GM12873 (cell line): ENCODE measurements around the gene YJU2.

Source experiments
- CTCF ChIP-seq: IDR thresholded peaks from 2 replicates; pipeline ENCODE4 v1.5.1; 2012; ENCODE audit warnings: low read depth, mild to moderate bottlenecking, moderate library complexity, low read length, control low read depth; ENCODE audit not compliant: insufficient read depth; ENCODE audit errors: missing control alignments

Gene YJU2

GRCh38 chr19:4316956-4317355, 70.1 kb downstream of the YJU2 start:
- TF ChIP-seq CTCF = no peak

DNA sequence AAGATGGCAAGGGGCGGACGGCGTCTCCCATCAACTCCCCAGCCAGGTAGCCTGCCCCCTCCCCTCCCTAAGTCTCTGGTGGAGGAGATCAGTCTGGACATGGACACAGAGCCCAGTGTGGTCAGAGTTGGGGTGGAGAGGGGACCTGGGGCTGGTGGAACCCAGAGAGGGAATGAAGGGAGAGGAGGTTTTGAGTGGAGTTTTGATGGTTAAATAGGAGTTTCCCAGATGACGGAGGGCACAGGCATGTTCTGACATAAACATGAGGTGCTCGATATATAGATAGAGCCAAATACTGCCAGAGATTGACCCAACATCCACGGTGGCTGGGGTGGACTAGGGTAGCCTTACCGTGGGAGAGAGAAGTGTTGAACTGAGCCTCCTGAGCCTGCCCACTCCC, 71.6 kb downstream of the YJU2 start:
- no peak for TF ChIP-seq CTCF
